Peyer's patch (tissue), 4 donors: ENCODE data around the gene LCN9.

Experiments used
- CTCF ChIP-seq, 6 experiments: fragments of 450-650 bp in 4 of 6; fragments of 200-600 bp in 2 of 6; sonication (generic) in 1 of 6; IDR thresholded peaks; one replicate each; pipeline ENCODE4 v1.5.1; 2017 to 2019; ENCODE audit warnings: antibody characterized with exemption in 6 of 6, mild to moderate bottlenecking in 3 of 6, moderate library complexity in 1 of 6
- POLR2A ChIP-seq, 2 donors: fragments of 450-650 bp; IDR thresholded peaks; one replicate each; pipeline ENCODE4 v1.5.1; 2017; ENCODE audit warnings: antibody characterized with exemption in 2 of 2, mild to moderate bottlenecking in 2 of 2, moderate library complexity in 2 of 2

GRCh38 chr9:135671591-135672041 is 8.5 kb downstream of the LCN9 start:
- TF ChIP-seq CTCF (IDR thresholded peaks at IDR 0.05) (no peak), POLR2A (IDR thresholded peaks at IDR 0.05) (no peak)
